Adipocyte (in vitro differentiated cells): ENCODE data around the gene NRCAM.

Experiments
- DNase-seq: peaks from one replicate; pipeline ENCODE4 v3.0.0-alpha.2; 2015; ENCODE audit warnings: low read depth
- H3K27me3 ChIP-seq: replicated peaks from 2 replicates; pipeline ENCODE4 v1.7.0; 2013; ENCODE audit warnings: mild to moderate bottlenecking, low read length, moderate library complexity; ENCODE audit not compliant: control insufficient read depth, insufficient read depth
- H3K36me3 ChIP-seq: 2 replicates; pipeline ENCODE4 v1.7.0; 2013; ENCODE audit warnings: low read length, mild to moderate bottlenecking, moderate library complexity; ENCODE audit not compliant: control insufficient read depth, insufficient read depth, severe bottlenecking
- H3K4me1 ChIP-seq: 2 replicates; pipeline ENCODE4 v1.7.0; 2013; ENCODE audit warnings: mild to moderate bottlenecking, low read length, moderate library complexity; ENCODE audit not compliant: control insufficient read depth, insufficient read depth
- H3K4me3 ChIP-seq: 2 replicates; pipeline ENCODE4 v1.7.0; 2013; ENCODE audit warnings: mild to moderate bottlenecking, low read length, moderate library complexity
- H3K9ac ChIP-seq: 2 replicates; pipeline ENCODE4 v1.7.0; 2013; ENCODE audit warnings: mild to moderate bottlenecking, low read length, moderate library complexity
- H3K9me3 ChIP-seq: 2 replicates; pipeline ENCODE4 v1.7.0; 2013; ENCODE audit warnings: mild to moderate bottlenecking, low read length, moderate library complexity; ENCODE audit not compliant: control insufficient read depth

The NRCAM gene

DNA sequence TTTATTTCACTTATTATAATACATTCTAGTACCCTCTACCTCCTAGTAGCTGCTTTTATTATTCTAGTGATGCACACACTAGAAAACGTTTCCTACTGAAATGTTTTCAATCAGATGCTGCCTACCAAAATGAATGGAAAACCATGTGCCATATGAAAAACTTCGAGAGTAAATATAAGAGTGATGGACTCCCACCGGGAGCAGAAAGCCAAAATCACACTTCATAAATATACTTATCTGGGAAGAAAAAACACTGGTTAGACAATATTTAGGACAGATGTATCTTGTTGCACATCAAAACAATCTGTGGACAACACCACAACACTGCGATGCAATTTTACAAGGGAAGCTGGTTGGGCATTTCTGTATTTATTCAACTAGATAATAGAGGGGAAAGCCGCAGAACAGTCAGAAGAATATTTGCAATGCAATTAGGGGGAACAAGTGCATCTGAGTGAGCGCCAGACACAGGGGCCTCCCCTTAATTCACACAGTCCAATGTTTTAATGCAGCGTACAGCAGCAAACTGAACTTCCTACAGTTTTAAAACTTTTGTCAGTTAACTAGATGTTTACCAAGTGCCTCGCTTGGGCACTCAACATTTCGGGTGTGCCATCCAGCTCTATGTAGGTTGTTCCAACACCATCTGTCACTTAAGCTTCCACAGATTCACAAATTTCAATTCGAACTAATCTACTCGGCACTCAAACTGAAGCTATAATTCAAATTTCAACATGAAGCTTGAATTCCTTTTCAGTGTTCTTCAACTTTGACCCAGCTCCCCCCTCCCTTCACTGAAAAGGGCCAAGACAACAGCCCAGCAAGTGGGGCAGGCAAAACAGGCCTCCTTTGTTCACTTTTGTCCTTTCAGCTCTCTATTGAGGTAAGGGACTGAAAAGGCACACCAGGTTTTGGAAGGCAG is 7.4 kb downstream of the NRCAM start:
- DNase-seq, result no peak
- Histone ChIP-seq H3K9ac (peak overlapping the region; percentile 54), H3K4me1 (peaks cover 49% of the 10 kb centered on the region), H3K9me3 (no peaks in the 10 kb centered on the region), H3K27me3 (no peaks in the 10 kb centered on the region), H3K36me3 (peaks cover 5% of the 10 kb centered on the region), H3K4me3 (peak overlapping the region; percentile 31)

DNA sequence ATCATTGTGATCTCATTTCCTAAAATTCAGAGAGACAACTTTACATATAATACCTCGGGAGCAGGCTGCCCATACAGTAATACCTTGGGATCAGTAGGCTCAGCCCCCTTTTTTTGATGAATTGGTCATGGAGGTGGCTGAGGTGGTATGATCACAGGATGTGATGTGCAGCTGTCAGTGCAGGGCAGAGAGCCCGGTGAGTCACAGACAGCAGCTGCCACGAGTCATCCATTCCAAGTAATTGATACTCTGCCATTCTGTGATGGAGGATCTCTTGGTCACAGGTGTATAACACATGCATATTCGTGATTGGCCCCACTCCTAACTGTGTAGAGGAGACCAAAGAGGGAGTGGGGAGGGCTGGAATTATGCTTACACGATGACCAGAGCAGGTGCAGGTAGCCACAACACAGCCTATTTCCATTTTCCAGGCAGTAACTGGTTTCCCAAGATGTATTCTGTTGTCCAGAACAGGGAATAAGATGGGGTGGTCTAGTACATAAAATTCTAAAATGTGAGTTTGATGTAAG is 14.1 kb downstream of the NRCAM start:
- Histone ChIP-seq H3K4me3 (no peak overlapping the region), H3K9ac (no peak overlapping the region)
- DNase-seq, result no peak

DNA sequence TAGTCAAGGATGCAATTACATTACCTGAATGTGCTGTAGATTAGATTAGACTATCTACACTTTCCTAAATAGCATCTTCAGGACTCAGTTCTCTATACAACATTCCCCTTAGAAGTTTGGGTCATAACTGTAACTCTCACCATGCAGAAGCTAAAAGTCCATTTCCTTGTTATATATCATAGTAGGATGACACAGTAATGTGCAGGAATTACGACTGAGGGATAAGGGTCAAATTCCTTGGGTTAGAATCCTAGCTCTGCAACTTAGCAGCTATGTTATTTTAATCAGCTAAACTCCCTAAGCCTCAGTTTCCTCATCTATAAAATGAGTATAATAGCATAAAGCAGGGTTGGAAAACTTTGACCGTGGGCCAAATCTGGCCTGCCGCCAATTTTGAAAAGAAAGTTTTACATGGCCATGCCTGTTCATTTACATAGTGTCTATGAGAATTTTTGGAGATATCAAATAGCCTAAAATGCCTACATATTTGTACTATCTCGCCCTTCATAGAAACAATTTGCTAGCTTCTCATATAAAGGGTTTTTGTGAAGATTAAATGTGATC is 14.8 kb downstream of the NRCAM start:
- no peak overlapping the region for H3K9ac ChIP-seq
- peaks cover 22% of the 10 kb centered on the region for H3K4me1 ChIP-seq
- H3K9me3 ChIP-seq, result no peaks in the 10 kb centered on the region
- no peaks in the 10 kb centered on the region for H3K27me3 ChIP-seq
- peaks cover 17% of the 10 kb centered on the region for H3K36me3 ChIP-seq
- H3K4me3 ChIP-seq, result no peak overlapping the region
- no peak for DNase-seq

More for the DNA sequence above, 14.1 kb downstream of the NRCAM start:
- peaks cover 17% of the 10 kb centered on the region for H3K36me3 ChIP-seq
- no peaks in the 10 kb centered on the region for H3K9me3 ChIP-seq
- no peaks in the 10 kb centered on the region for H3K27me3 ChIP-seq
- H3K4me1 ChIP-seq, result peaks cover 22% of the 10 kb centered on the region

DNA sequence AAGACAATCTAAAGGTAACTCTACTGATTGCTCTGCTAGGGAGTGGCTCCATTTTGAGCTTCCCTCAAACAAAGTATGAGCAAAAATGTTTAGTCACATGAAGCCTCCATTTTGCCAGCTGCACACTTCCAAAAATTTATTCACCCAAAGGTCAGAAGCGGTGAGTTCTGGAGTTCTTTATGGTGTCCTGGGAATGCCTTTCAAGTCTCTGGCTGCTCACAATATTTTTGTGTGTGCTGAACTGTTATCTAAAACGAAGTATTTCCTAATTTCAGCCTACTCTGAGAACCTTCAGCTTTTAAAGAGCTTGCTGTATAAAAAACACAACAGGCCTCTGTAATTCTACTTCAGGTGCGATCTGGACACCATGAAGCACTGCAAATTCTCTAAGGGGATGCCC is 15.6 kb downstream of the NRCAM start:
- H3K4me3 ChIP-seq, result no peak overlapping the region
- no peak overlapping the region for H3K9ac ChIP-seq
- DNase-seq, result no peak
- no peaks in the 10 kb centered on the region for H3K9me3 ChIP-seq
- peaks cover 17% of the 10 kb centered on the region for H3K36me3 ChIP-seq
- no peaks in the 10 kb centered on the region for H3K27me3 ChIP-seq
- H3K4me1 ChIP-seq, result peaks cover 16% of the 10 kb centered on the region

DNA sequence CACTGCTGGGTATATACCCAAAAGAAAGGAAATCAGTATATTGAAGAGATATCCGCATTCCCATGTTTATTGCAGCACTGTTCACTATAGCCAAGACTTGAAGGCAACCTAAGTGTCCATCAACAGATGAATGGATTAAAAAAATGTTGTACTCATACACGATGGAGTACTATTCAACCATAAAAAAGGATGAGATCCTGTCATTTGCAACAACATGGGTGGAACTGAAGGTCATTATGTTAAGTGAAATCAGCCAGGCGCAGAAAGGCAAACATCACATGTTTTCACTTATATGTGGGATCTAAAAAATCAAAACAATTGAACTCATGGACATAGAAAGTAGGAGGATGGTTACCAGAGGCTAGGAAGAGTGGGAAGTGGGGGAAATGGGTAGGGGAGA is 19.3 kb downstream of the NRCAM start:
- peaks cover 30% of the 10 kb centered on the region for H3K4me1 ChIP-seq
- peaks cover 1% of the 10 kb centered on the region for H3K36me3 ChIP-seq
- H3K4me3 ChIP-seq, result no peak overlapping the region
- DNase-seq, result no peak
- H3K27me3 ChIP-seq, result no peaks in the 10 kb centered on the region
- H3K9ac ChIP-seq, result no peak overlapping the region
- H3K9me3 ChIP-seq, result no peaks in the 10 kb centered on the region

DNA sequence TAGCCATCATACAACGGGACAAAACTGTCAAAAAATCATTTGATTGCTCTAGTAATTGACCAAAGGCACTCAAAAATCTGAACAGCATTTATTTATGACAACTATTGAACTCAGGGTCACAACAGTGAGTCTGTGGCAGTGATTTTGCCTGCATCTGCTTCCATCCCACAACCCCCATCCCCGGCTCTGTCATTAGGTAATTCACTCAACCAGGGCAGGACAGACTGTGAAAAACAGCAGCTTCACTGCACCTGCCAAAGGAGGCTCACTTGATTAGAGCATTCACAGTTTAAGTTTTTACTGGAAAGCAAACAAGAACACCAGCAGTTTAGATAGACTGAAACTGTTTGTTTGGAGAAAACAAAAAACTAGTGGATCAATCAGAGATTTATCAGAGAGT is 22.2 kb downstream of the NRCAM start:
- Histone ChIP-seq H3K27me3 (no peaks in the 10 kb centered on the region), H3K4me3 (no peak overlapping the region), H3K9me3 (no peaks in the 10 kb centered on the region), H3K4me1 (peaks cover 34% of the 10 kb centered on the region), H3K36me3 (peaks cover 16% of the 10 kb centered on the region), H3K9ac (no peak overlapping the region)
- no peak for DNase-seq

DNA sequence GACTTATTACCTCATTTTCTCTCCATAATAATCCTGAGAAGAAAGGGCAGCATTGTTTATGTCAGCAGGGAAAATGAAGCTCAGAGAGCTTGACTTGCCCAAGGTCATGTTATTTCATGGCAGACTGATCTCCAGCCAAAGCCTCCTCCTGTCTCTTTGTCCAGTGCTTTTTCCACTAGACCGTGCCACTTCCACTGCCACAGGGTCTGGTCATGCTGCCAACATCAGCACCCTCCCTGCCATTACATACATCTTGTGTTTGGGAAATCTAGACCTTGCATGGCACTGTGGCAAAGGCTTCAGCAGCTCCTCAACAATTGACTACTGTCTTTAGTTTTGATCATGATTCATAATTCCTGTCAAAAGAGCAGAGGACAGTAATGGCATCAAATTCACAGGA is 25.1 kb downstream of the NRCAM start:
- Histone ChIP-seq H3K36me3 (peaks cover 16% of the 10 kb centered on the region), H3K9ac (no peak overlapping the region), H3K4me1 (peaks cover 47% of the 10 kb centered on the region), H3K27me3 (no peaks in the 10 kb centered on the region), H3K9me3 (no peaks in the 10 kb centered on the region), H3K4me3 (no peak overlapping the region)
- no peak for DNase-seq

DNA sequence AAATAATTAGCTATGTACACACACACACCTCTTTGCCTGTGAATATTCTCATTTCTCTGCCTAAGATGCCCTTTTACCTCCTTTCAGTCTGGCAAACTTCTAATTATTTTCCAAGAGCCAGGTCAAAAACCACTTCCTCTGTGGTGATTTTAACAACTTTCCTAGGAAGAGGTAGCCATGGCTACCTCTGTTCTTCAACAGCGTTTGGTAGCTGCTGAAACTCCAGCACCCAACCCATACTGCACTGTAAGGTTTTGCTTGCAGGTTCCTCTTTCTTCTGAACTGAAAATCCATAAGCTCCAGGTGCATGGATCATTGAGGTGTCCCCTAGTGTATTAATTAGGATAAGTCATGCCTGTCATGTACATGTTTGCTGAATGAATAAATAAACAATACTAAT is 25.6 kb downstream of the NRCAM start:
- H3K27me3 ChIP-seq, result no peaks in the 10 kb centered on the region
- H3K9ac ChIP-seq, result peak overlapping the region; percentile 15
- no peaks in the 10 kb centered on the region for H3K9me3 ChIP-seq
- no peak for DNase-seq
- peaks cover 49% of the 10 kb centered on the region for H3K4me1 ChIP-seq
- peaks cover 16% of the 10 kb centered on the region for H3K36me3 ChIP-seq
- H3K4me3 ChIP-seq, result no peak overlapping the region

DNA sequence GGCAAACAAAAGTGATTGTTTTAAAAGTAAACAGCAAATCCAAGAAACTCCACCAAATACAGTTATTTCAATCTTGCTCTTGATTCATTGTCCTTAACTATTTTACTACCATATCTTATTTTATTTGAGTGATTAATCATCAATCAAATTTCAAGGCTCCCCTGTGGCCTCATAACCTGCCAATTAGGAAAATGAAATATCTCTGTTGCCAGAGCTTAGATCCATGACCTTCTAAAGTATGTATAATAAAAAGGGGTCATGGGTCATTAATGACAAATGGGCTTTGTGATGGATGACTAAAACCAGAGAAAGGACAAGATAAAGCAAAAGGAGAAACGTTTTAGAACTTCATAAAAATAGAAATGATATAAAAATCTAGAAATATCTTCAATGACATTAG is 28.5 kb downstream of the NRCAM start:
- H3K4me1 ChIP-seq, result peaks cover 38% of the 10 kb centered on the region
- DNase-seq, result no peak
- H3K9ac ChIP-seq, result no peak overlapping the region
- H3K4me3 ChIP-seq, result no peak overlapping the region
- peaks cover 24% of the 10 kb centered on the region for H3K36me3 ChIP-seq
- H3K27me3 ChIP-seq, result no peaks in the 10 kb centered on the region
- no peaks in the 10 kb centered on the region for H3K9me3 ChIP-seq

DNA sequence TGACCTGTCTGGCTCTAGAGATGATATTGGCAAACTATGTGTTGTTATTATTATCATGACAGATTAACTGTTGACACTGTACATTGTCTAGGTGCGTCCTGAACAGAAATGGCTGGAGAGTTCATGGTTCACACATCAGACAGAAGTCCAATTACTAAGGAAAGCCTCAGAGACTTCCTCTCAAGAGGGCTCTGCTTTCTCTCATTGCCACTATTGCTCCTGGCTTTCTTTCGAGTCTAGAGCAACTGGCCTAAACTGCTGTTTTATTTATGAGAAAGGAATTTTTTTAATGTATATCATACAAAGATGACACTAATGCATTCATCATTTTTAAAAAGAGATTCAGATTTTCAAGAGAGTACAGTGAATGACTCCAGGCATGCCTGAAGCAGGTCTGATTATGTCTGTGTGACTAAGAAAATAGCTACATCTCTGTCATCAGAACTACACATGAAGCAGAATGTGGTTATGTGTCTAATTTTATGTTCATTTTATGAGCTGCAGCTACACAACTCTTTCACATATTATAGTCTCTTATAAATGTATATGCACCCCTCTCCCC is 30.4 kb downstream of the NRCAM start:
- Histone ChIP-seq H3K4me1 (peaks cover 32% of the 10 kb centered on the region), H3K27me3 (no peaks in the 10 kb centered on the region), H3K9me3 (no peaks in the 10 kb centered on the region), H3K36me3 (peaks cover 20% of the 10 kb centered on the region), H3K9ac (no peak overlapping the region), H3K4me3 (no peak overlapping the region)
- DNase-seq, result no peak

DNA sequence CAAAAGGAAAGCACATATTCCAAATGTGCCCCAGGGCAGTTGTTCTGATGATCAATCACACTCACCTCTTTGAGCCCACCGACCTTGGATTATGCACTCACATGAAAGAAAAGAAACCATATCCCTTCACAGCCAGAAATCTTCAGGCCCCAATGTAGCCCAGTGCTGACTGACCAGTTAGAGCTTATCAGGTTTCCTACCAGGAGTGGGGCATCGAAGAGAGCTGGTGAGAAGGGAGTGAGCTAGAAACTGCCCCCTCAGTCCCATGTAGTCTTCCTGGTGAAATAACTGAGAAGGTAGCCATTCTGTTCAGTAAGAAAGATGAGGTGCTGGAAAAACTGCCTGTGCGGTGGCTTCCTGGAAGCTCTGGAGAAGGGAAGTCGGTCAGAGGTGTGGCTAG is 32.2 kb downstream of the NRCAM start:
- Histone ChIP-seq H3K9me3 (no peaks in the 10 kb centered on the region), H3K9ac (no peak overlapping the region), H3K4me3 (no peak overlapping the region), H3K27me3 (no peaks in the 10 kb centered on the region), H3K36me3 (peaks cover 11% of the 10 kb centered on the region), H3K4me1 (peaks cover 39% of the 10 kb centered on the region)
- DNase-seq, result no peak
